GM12864 (cell line): ENCODE measurements around the gene PPP3CA.

ENCODE experiments used
- DNase-seq: peaks from one replicate; pipeline ENCODE4 v3.0.0-alpha.2; 2011; ENCODE audit warnings: low read depth
- H3K4me3 ChIP-seq: 2 replicates; pipeline ENCODE4 v1.5.1; 2011; ENCODE audit warnings: mild to moderate bottlenecking, low read depth, low read length, control low read depth
- TF ChIP-seq, protein P1 (sequence below): IDR thresholded peaks from 2 replicates; pipeline ENCODE4 v1.5.1; 2011; ENCODE audit warnings: low read depth, mild to moderate bottlenecking, moderate library complexity, low read length, control low read depth, inconsistent platforms; ENCODE audit errors: missing control alignments

PPP3CA gene

DNA sequence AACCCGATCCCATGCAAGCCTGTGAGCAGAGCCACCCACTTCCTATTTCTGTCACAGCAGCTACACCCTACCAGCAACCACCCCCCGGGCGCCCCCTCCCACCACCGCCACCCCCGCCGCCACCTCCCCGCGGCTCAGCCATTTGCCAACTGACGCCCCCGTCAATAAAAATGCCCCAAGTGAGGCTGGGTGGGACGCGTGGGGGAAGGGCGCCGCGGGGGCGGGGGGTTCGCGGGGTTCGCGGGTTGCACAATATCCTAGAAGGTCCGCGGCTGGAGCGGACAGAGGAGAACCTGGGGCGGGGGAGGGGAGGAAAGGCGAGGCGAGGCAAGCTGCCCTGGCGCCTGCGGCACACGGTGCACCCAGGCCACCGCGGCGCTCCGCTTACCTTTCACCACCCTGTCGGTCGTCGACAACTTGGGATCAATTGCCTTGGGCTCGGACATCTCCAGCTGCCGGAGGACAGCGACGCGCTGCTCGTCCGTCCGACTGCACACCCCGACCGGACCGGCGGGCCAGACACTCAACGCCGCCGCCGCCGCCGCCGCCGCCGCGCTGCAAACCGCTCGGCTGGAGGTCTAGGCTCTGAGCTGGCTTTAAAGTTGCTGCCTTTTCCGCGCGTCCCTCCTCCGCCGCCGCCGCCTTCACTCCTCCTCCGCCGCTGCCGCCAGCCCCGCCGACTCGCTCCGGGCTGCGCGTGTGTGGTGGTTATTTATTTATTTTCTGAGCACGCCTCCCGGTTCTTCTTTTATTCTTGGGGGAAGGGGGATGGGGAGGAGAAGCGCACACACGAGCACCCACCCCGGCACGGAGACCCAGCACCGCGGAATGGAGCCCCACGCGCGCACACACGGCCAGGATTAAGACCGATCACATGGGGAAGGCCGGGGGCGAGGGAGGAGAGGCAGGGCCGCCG lies 717 bp downstream of the PPP3CA start:
- H3K4me3 ChIP-seq, result peak overlapping the region; percentile 76
- DNase-seq, result no peak
- TF ChIP-seq, protein P1, sequence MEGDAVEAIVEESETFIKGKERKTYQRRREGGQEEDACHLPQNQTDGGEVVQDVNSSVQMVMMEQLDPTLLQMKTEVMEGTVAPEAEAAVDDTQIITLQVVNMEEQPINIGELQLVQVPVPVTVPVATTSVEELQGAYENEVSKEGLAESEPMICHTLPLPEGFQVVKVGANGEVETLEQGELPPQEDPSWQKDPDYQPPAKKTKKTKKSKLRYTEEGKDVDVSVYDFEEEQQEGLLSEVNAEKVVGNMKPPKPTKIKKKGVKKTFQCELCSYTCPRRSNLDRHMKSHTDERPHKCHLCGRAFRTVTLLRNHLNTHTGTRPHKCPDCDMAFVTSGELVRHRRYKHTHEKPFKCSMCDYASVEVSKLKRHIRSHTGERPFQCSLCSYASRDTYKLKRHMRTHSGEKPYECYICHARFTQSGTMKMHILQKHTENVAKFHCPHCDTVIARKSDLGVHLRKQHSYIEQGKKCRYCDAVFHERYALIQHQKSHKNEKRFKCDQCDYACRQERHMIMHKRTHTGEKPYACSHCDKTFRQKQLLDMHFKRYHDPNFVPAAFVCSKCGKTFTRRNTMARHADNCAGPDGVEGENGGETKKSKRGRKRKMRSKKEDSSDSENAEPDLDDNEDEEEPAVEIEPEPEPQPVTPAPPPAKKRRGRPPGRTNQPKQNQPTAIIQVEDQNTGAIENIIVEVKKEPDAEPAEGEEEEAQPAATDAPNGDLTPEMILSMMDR, result no peak

DNA sequence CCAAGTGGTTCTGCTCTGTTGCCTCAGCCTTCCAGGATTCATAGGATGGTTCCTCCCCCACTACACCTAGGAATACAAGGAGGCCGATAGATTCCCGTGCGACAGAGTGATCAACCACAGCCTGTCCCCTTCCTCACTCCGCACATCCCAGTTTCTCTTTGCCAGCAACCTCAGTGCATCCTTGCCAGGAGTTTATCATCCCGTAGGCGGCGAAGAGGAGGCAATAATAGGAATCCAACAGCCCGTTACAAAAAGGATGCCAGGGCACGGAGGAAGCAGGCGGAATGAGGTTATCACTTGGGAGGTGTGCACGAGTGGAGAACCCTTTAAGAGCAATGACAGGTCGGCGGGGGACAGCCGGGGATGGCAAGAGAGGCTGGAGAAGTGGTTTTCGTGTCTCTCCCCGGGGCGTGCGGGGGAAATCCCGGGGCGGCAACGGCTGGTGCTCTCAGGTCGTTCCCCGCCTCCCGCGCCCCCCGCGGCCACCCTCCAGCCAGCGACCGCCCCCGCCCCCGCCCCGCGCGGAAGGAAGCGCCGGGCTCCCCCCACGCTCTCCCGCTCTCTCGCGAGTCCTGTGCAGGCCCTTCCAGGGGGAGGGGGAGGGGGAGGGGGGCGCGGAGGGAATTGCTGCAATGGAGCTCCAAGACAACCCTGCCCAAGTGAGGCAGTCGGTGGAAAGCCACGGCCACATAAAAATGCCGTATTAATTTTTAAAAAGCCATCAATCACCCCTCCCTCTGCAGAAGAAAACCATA lies 1.6 kb downstream of the PPP3CA start:
- no peak for DNase-seq
- TF ChIP-seq, protein P1, result no peak
- peak overlapping the region; percentile 76 for H3K4me3 ChIP-seq

GRCh38 chr4:101345271-101345595 lies 2.1 kb downstream of the PPP3CA start:
- H3K4me3 ChIP-seq, result peak overlapping the region; percentile 76
- TF ChIP-seq, protein P1, result no peak
- DNase-seq, result no peak

GRCh38 chr4:101339332-101339731 lies 8.0 kb downstream of the PPP3CA start:
- TF ChIP-seq, protein P1, result no peak
- DNase-seq, result no peak
- H3K4me3 ChIP-seq, result no peak overlapping the region

GRCh38 chr4:101337688-101338087 lies 9.6 kb downstream of the PPP3CA start:
- no peak for DNase-seq

GRCh38 chr4:101334963-101335572 lies 12.3 kb downstream of the PPP3CA start:
- no peak overlapping the region; the same call in 1 of the 2 replicates for H3K4me3 ChIP-seq
- no peak for DNase-seq
- TF ChIP-seq, protein P1, result no peak

More at GRCh38 chr4:101337688-101338087, 9.6 kb downstream of the PPP3CA start:
- TF ChIP-seq, protein P1, result no peak
- no peak overlapping the region for H3K4me3 ChIP-seq
